ENCODE measurements around the gene CDC42BPG.

CDC42BPG gene

GRCh38 chr11:64863391-64864060 lies 19.1 kb upstream of the CDC42BPG start:
- no peak for DNase-seq

GRCh38 chr11:64862987-64863390 lies 18.5 kb upstream of the CDC42BPG start:
- no peak for DNase-seq

GRCh38 chr11:64861227-64861975 lies 16.9 kb upstream of the CDC42BPG start:
- DNase-seq, result no peak

- DNase-seq, result no peak
Measured at GRCh38 chr11:64859542-64860414, 15.3 kb upstream of the CDC42BPG start.

- no peak for DNase-seq
Measured at GRCh38 chr11:64858467-64859263, 14.2 kb upstream of the CDC42BPG start.

GRCh38 chr11:64857485-64857884 lies 13.0 kb upstream of the CDC42BPG start:
- DNase-seq, result no peak

- DNase-seq, result no peak
Measured at GRCh38 chr11:64856382-64857227, 12.2 kb upstream of the CDC42BPG start.

GRCh38 chr11:64855596-64856304 lies 11.3 kb upstream of the CDC42BPG start:
- no peak for DNase-seq

- DNase-seq, result peak; percentile 55
Measured at GRCh38 chr11:64854534-64855502, 10.4 kb upstream of the CDC42BPG start.

- DNase-seq, result no peak
Measured at GRCh38 chr11:64854157-64854533, 9.7 kb upstream of the CDC42BPG start.

- DNase-seq, result no peak
Measured at GRCh38 chr11:64853709-64854108, 9.3 kb upstream of the CDC42BPG start.

GRCh38 chr11:64852804-64853509 lies 8.5 kb upstream of the CDC42BPG start:
- DNase-seq, result no peak

- DNase-seq, result no peak
Measured at GRCh38 chr11:64851831-64852351, 7.4 kb upstream of the CDC42BPG start.

GRCh38 chr11:64850979-64851567 lies 6.6 kb upstream of the CDC42BPG start:
- DNase-seq, result no peak

- DNase-seq, result no peak
Measured at GRCh38 chr11:64849598-64850356, 5.3 kb upstream of the CDC42BPG start.

- no peak for DNase-seq
Measured at GRCh38 chr11:64848826-64849597, 4.6 kb upstream of the CDC42BPG start.
